Muscle layer of colon (tissue), 2 donors: Measurements from ENCODE around the gene USP6.
A peak's percentile ranks its signal among the peaks of the same experiment; 100 is the strongest.
"Not testable (repeated sequence)": the region's sequence is repeated elsewhere in the genome, so short reads cannot be mapped to it uniquely, and the experiment has no call there.

ENCODE experiments used
- H3K27ac ChIP-seq: one replicate; pipeline ENCODE4 v1.7.0; 2013; ENCODE audit warnings: low read depth, mild to moderate bottlenecking, low read length, moderate library complexity
- H3K27me3 ChIP-seq, 2 donors: one replicate each; pipeline ENCODE4 v1.7.0; 2013; ENCODE audit warnings: low read length in 2 of 2, mild to moderate bottlenecking in 2 of 2; ENCODE audit not compliant: insufficient read depth in 2 of 2, control insufficient read depth in 1 of 2
- H3K36me3 ChIP-seq: one replicate; pipeline ENCODE4 v1.7.0; 2013; ENCODE audit warnings: mild to moderate bottlenecking, low read length; ENCODE audit not compliant: insufficient read depth
- H3K4me1 ChIP-seq: one replicate; pipeline ENCODE4 v1.7.0; 2013; ENCODE audit warnings: mild to moderate bottlenecking, low read length; ENCODE audit not compliant: insufficient read depth
- H3K4me3 ChIP-seq, 2 donors: one replicate each; pipeline ENCODE4 v1.7.0; 2013; ENCODE audit warnings: low read length in 2 of 2, low read depth in 1 of 2, mild to moderate bottlenecking in 1 of 2, moderate library complexity in 1 of 2
- H3K9ac ChIP-seq: one replicate; pipeline ENCODE4 v1.7.0; 2013; ENCODE audit warnings: low read length
- H3K9me3 ChIP-seq: one replicate; pipeline ENCODE4 v1.7.0; 2013; ENCODE audit warnings: mild to moderate bottlenecking, low read length
- donor health status: abdominal sarcoma.
- donor health status: Adenocarcinoma of cecum.

Gene USP6

GRCh38 chr17:5122586-5123342 is 6.9 kb downstream of the USP6 start:
- Histone ChIP-seq H3K36me3 (no peaks in the 10 kb centered on the region), H3K4me3 (peak overlapping the region; percentile 36 to 45), H3K27me3 (peaks cover 0 to 7% of the 10 kb centered on the region in 2 donors), H3K27ac (no peak overlapping the region), H3K9me3 (no peaks in the 10 kb centered on the region), H3K9ac (no peak overlapping the region), H3K4me1 (no peaks in the 10 kb centered on the region)

- H3K36me3 ChIP-seq = no peaks in the 10 kb centered on the region
- no peaks in the 10 kb centered on the region for H3K4me1 ChIP-seq
- H3K9me3 ChIP-seq = no peaks in the 10 kb centered on the region
- H3K27me3 ChIP-seq = peaks cover 0 to 7% of the 10 kb centered on the region in 2 donors
- H3K27ac ChIP-seq = no peak overlapping the region
- no peak overlapping the region for H3K4me3 ChIP-seq
- no peak overlapping the region for H3K9ac ChIP-seq
Measured at GRCh38 chr17:5123343-5124124, 7.7 kb downstream of the USP6 start.

GRCh38 chr17:5124125-5124760 is 8.4 kb downstream of the USP6 start:
- not testable (repeated sequence) for H3K9ac ChIP-seq, H3K4me1 ChIP-seq, H3K9me3 ChIP-seq, H3K36me3 ChIP-seq, H3K27ac ChIP-seq, H3K4me3 ChIP-seq, H3K27me3 ChIP-seq

GRCh38 chr17:5124896-5125295 is 9.1 kb downstream of the USP6 start:
- H3K27me3 ChIP-seq = not testable (repeated sequence)

GRCh38 chr17:5126719-5127488 is 11.1 kb downstream of the USP6 start:
- Histone ChIP-seq H3K27ac (no peak overlapping the region), H3K9me3 (no peaks in the 10 kb centered on the region), H3K4me3 (no peak overlapping the region), H3K36me3 (no peaks in the 10 kb centered on the region), H3K27me3 (peaks cover 0 to 7% of the 10 kb centered on the region in 2 donors), H3K9ac (no peak overlapping the region), H3K4me1 (no peaks in the 10 kb centered on the region)

More at GRCh38 chr17:5124896-5125295, 9.1 kb downstream of the USP6 start:
- H3K4me1 ChIP-seq, H3K9me3 ChIP-seq, H3K27ac ChIP-seq, H3K9ac ChIP-seq, H3K36me3 ChIP-seq, H3K4me3 ChIP-seq: not testable (repeated sequence)

- H3K9ac ChIP-seq = no peak overlapping the region
- no peaks in the 10 kb centered on the region for H3K4me1 ChIP-seq
- no peak overlapping the region for H3K27ac ChIP-seq
- peaks cover 0 to under 1% of the 10 kb centered on the region in 2 donors for H3K27me3 ChIP-seq
- H3K36me3 ChIP-seq = no peaks in the 10 kb centered on the region
- no peaks in the 10 kb centered on the region for H3K9me3 ChIP-seq
- no peak overlapping the region for H3K4me3 ChIP-seq
Measured at GRCh38 chr17:5127910-5128309, 12.1 kb downstream of the USP6 start.

GRCh38 chr17:5128387-5128786 is 12.6 kb downstream of the USP6 start:
- H3K4me3 ChIP-seq, H3K27ac ChIP-seq, H3K36me3 ChIP-seq, H3K9me3 ChIP-seq, H3K4me1 ChIP-seq, H3K27me3 ChIP-seq, H3K9ac ChIP-seq: not testable (repeated sequence)

- no peaks in the 10 kb centered on the region for H3K4me1 ChIP-seq
- no peak overlapping the region for H3K4me3 ChIP-seq
- no peak overlapping the region for H3K27ac ChIP-seq
- no peaks in the 10 kb centered on the region for H3K9me3 ChIP-seq
- H3K36me3 ChIP-seq = no peaks in the 10 kb centered on the region
- no peaks in the 10 kb centered on the region for H3K27me3 ChIP-seq
- no peak overlapping the region for H3K9ac ChIP-seq
Measured at GRCh38 chr17:5128905-5129535, 13.2 kb downstream of the USP6 start.

GRCh38 chr17:5129770-5130169 is 13.9 kb downstream of the USP6 start:
- not testable (repeated sequence) for H3K27ac ChIP-seq, H3K9ac ChIP-seq, H3K4me1 ChIP-seq, H3K9me3 ChIP-seq, H3K36me3 ChIP-seq, H3K27me3 ChIP-seq, H3K4me3 ChIP-seq

- not testable (repeated sequence) for H3K4me1 ChIP-seq, H3K27ac ChIP-seq
Measured at GRCh38 chr17:5130261-5130660, 14.4 kb downstream of the USP6 start.

GRCh38 chr17:5130687-5131086 is 14.9 kb downstream of the USP6 start:
- H3K4me1 ChIP-seq, H3K9me3 ChIP-seq, H3K27me3 ChIP-seq, H3K36me3 ChIP-seq, H3K4me3 ChIP-seq, H3K9ac ChIP-seq, H3K27ac ChIP-seq: not testable (repeated sequence)

More at GRCh38 chr17:5130261-5130660, 14.4 kb downstream of the USP6 start:
- H3K9me3 ChIP-seq, H3K36me3 ChIP-seq, H3K4me3 ChIP-seq, H3K27me3 ChIP-seq, H3K9ac ChIP-seq: not testable (repeated sequence)
